Activated naive CD4-positive, alpha-beta T cell (primary cell): ENCODE results near the gene CATSPERD.

Source experiments
- DNase-seq, 4 experiments: peaks; one replicate each; lab custom pipeline; 2025; lab: John Stamatoyannopoulos, UW

CATSPERD gene

GRCh38 chr19:5787409-5788182 lies 67.2 kb downstream of the CATSPERD start:
- no peak for DNase-seq

- DNase-seq: no peak
These were observed 68.0 kb downstream of the CATSPERD start for GRCh38 chr19:5788422-5788821.

GRCh38 chr19:5789351-5789761 lies 68.9 kb downstream of the CATSPERD start:
- DNase-seq: no peak

GRCh38 chr19:5789886-5790558 lies 69.6 kb downstream of the CATSPERD start:
- DNase-seq: no peak

- peak; percentile 87 to 92 (median 88) for DNase-seq
These were observed 70.4 kb downstream of the CATSPERD start, which contains the start of gene DUS3L for GRCh38 chr19:5790559-5791520. Gene DUS3L (minus strand): TSS chr19:5791163. CDS start chr19:5791141, 22 bp downstream.

GRCh38 chr19:5792224-5792623 lies 71.8 kb downstream of the CATSPERD start:
- no peak for DNase-seq

- DNase-seq: no peak
These were observed 72.8 kb downstream of the CATSPERD start for GRCh38 chr19:5793188-5793587.

GRCh38 chr19:5795382-5795919 lies 75.0 kb downstream of the CATSPERD start:
- no peak for DNase-seq

GRCh38 chr19:5798244-5798643 lies 77.8 kb downstream of the CATSPERD start:
- no peak for DNase-seq

- no peak for DNase-seq
These were observed 79.1 kb downstream of the CATSPERD start for GRCh38 chr19:5799247-5800241.

GRCh38 chr19:5800361-5801270 lies 80.2 kb downstream of the CATSPERD start:
- DNase-seq: no peak

GRCh38 chr19:5801796-5802619 lies 81.6 kb downstream of the CATSPERD start:
- DNase-seq: no peak

GRCh38 chr19:5803441-5803751 lies 83.0 kb downstream of the CATSPERD start:
- no peak for DNase-seq

- peak; percentile 82 to 94 (median 90) for DNase-seq
These were observed 83.5 kb downstream of the CATSPERD start for GRCh38 chr19:5803752-5804515.

- DNase-seq: peak in 2 of 4 experiments; percentile 16 to 64
These were observed 84.4 kb downstream of the CATSPERD start, which contains the start of gene NRTN for GRCh38 chr19:5804516-5805461. Gene NRTN (plus strand): TSS chr19:5805067. CDS start chr19:5824166, 19,099 bp downstream.

GRCh38 chr19:5805462-5806132 lies 85.2 kb downstream of the CATSPERD start:
- DNase-seq: peak in 3 of 4 experiments; percentile 32 to 70 (median 33)
